ENCODE data around the gene AKAP6.
"Not testable (repeated sequence)": the region's sequence is repeated elsewhere in the genome, so short reads cannot be mapped to it uniquely, and the experiment has no call there.

- TF ChIP-seq, protein P1, sequence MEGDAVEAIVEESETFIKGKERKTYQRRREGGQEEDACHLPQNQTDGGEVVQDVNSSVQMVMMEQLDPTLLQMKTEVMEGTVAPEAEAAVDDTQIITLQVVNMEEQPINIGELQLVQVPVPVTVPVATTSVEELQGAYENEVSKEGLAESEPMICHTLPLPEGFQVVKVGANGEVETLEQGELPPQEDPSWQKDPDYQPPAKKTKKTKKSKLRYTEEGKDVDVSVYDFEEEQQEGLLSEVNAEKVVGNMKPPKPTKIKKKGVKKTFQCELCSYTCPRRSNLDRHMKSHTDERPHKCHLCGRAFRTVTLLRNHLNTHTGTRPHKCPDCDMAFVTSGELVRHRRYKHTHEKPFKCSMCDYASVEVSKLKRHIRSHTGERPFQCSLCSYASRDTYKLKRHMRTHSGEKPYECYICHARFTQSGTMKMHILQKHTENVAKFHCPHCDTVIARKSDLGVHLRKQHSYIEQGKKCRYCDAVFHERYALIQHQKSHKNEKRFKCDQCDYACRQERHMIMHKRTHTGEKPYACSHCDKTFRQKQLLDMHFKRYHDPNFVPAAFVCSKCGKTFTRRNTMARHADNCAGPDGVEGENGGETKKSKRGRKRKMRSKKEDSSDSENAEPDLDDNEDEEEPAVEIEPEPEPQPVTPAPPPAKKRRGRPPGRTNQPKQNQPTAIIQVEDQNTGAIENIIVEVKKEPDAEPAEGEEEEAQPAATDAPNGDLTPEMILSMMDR (IDR thresholded peaks at IDR 0.05): not testable (repeated sequence)
- not testable (repeated sequence) for TF ChIP-seq POLR2A (IDR thresholded peaks at IDR 0.05)
Observed at GRCh38 chr14:32583427-32583826, 254.3 kb downstream of the AKAP6 start.
